HG03066 (cell line): ENCODE results near the gene MMP26.
A peak's percentile ranks its signal among the peaks of the same experiment; 100 is the strongest.

ENCODE experiments used
- ATAC-seq: cut with Tn5 transposase; IDR thresholded peaks from one replicate; pipeline ENCODE4 v1.9.1; 2021; ENCODE audit warnings: low read depth; ENCODE audit not compliant: unreplicated experiment

Gene MMP26

GRCh38 chr11:4704054-4704789 is at the start of gene MMP26:
Gene MMP26, plus strand, starts transcription at chr11:4704784.
- ATAC-seq: peak; percentile 53

DNA sequence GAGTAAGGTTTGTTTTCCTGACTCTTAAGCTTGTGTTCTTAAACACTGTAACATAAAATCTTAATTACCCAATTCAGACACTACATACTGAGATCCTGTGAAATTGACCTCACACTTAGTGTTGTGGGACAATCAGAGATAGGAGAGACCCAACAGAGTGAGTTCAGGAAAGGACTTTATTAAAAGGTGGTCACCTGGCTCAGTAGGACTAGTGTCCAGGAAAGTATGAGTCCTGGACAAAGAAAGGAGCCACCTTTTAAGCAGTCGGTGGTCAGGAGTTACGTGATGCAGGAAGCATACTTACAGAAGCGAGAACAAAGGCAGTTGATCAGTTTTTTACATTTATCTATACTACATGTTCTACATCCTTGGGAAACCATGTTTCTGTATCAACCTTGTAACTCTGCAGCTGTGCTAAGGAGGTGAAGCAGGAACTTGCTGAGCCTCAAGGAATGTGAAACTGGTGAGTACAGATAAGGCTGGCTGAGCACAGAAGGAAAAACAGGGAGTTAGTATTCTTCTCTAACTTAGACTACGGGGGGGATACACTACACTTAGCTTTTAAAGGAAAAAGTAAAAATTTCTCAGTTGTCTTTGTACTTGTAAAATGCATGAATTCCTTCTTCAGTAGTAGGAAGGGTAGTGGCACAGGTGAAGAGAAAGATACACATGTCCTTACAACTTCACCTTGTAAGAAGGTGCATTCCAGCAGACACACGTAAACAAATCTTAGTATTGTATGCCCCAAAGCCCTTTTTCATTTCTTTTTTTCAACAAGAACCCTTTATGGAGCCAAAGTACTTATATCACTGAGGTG is 45.7 kb upstream of the MMP26 start:
- no peak for ATAC-seq

GRCh38 chr11:4662876-4663275 is 41.7 kb upstream of the MMP26 start:
- no peak for ATAC-seq

DNA sequence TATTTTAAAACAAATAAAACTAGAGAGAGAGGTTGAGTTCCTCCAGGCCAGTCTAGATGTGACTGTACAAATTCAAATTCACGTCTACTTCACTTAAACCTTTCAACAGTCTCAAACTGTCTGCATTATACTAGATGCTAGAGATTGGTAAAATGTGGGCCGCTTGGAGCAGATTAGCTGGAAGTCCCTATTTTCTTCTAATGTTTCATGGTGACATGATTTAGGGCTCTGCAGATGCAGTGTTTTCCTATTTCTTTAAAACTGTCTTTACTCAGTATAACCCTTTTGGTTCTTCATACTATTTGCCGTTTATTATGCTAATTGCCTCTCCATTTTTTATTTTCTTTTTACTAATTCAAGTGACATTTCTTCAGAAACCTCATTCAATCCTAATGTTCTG is 40.4 kb upstream of the MMP26 start:
- ATAC-seq: no peak

- ATAC-seq: no peak
Measured at GRCh38 chr11:4664786-4665185, 39.8 kb upstream of the MMP26 start.

DNA sequence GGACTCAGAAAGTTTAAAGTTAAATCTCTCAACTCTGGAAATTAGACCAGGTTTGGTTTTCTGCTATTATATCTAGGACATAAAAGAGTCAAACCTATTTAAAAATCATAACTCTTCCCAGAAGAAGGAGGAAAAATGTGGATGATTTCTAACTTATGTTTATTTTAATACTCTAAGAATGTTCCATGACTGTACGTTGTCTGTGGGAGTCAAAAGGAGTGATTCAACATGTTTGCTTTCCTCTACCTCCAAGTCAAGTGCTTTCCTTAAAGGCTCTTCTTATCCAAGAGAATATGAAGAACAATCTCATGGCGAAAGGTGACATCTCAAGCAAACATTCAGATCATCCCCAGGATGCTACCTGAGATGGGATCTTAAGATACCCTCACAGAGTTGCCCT is 39.2 kb upstream of the MMP26 start:
- no peak for ATAC-seq

- ATAC-seq: no peak
Measured at GRCh38 chr11:4671741-4672140, 32.8 kb upstream of the MMP26 start.

DNA sequence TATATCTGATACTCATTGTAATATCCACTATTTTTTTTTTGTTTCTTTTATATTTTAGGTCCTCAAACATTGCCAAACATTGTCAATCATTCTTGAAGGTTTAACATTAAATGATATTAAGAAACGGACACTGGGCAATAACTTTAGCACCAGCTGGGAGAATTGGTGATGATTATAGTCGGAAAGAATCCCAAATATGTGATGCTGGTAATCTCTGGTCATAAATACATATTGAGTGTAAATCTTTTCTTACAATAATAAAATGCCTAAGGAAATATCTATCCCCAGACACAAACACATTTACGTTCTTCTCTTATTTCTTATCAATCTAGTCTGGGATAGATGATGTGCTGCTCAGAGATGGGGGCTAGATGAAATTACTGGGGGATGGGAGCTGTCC is 32.1 kb upstream of the MMP26 start:
- no peak for ATAC-seq

- ATAC-seq: no peak
Measured at GRCh38 chr11:4673781-4674180, 30.8 kb upstream of the MMP26 start.

DNA sequence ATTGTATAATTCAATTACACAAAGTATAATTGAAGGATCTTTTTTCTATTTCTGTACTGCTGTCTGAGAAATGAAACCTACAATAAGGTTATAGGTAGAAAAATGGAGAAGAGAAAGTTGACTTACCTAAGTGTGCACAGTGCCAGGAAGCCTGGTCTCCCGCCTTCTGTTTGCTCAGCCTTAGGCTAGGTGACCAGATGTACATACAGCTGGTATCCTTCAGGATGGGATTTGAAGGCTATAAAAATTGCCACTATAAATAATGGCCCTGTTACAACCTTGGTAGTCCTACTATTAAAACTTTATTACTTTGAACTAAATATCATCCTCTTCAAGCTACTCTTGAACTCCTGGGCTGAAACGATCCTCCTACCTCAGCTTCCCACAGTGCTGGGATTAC is 26.6 kb upstream of the MMP26 start:
- no peak for ATAC-seq

- ATAC-seq: no peak
Measured at GRCh38 chr11:4680341-4680740, 24.2 kb upstream of the MMP26 start.

- ATAC-seq: no peak
Measured at GRCh38 chr11:4682623-4683419, 21.8 kb upstream of the MMP26 start.

DNA sequence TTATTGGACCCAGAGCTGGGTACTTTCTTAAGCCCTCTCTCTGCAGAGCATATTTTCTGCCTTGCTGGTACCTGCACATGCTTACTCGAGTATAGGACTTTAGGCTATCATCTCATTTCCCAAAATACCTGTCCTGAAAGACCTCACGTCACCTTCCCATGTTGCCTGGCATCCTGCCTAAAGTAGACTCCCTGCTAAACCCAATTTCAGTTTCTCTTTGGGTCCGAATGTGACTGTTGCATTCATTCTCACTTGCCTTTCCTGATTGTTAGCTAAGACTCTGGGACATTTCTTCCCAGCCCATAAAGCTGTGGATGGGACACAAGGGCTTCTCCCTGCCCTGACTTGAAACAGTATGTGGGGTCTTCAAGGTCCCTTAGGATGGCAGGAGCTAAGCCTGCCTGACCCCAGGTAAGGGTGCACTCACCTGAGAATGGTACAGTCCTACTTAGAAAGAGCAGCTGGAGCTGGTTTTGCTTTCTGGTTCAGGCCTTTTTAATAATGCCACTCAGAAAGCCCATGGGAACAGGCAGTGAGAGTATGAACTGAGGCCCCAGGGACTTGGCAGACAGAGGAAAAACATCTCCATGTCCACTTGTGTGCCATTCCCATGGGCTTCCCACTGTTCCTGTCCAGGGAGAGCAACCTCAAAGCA is 19.8 kb upstream of the MMP26 start:
- ATAC-seq: no peak

- no peak for ATAC-seq
Measured at GRCh38 chr11:4695442-4695841, 9.1 kb upstream of the MMP26 start.

- no peak for ATAC-seq
Measured at GRCh38 chr11:4697585-4697984, 7.0 kb upstream of the MMP26 start, which contains the start of gene OR51E2. Gene OR51E2, minus strand, starts transcription at chr11:4697853. Its CDS starts 15,142 bp downstream, at chr11:4682711.

DNA sequence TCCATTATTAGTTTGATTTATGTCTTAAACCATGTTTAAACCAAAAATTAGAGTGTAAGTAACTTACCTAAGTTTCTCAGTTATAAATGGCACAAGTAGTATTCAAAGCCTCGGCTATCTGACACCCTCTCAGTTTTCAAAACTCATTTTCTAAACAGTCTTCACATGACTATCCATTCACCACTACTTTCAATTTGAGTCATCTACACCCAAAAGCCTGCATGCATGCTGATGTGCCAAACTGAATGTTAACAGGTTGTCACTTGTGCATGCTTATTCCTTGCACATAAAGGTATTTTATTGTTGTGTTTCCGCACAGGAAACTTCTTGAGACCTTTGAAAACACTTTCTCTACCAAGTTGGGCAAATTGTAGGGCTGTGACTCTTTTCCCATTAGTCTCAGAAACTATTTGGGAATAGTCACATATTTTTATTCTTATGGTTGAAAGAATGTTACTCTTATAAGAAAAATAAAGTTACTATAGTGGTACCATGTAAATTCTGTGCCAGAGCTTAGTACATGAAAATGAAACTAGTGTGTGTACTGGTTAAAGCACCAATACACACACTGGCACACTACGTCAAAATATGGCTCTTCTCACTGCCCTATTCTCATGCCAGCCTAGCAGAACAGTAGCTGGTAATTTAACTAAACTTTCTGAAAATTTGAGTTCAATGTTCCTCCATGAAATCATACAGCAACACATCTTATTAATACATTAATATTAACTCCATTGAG is 4.7 kb upstream of the MMP26 start:
- ATAC-seq: peak; percentile 82

- ATAC-seq: no peak
Measured at GRCh38 chr11:4700436-4700820, 4.2 kb upstream of the MMP26 start.

DNA sequence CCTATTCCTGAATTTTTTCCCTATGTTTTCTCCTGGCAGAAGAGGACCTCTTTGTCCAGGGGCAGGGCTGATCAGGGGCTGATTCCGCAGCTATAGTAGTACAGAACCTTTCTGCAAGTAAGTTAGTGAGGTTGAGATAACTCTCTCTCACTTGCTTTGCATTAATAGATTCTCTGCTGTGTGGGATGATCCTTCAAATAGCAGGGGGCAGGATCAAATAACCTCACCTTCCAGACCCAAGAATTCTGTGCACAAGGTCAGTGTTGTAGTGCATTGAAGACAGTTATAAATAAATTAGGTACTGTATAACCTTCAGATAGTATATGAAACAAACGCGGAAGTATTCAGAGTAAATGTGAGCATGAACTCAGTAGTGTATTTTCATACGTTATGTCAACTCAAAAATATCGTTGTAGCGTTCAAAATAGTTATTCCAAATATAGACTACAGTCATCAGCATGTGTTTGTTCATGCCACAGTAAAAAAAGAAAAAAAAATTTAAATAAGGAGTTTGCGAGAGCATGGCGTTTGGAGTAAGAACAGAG is 278 bp downstream of the MMP26 start:
- no peak for ATAC-seq

DNA sequence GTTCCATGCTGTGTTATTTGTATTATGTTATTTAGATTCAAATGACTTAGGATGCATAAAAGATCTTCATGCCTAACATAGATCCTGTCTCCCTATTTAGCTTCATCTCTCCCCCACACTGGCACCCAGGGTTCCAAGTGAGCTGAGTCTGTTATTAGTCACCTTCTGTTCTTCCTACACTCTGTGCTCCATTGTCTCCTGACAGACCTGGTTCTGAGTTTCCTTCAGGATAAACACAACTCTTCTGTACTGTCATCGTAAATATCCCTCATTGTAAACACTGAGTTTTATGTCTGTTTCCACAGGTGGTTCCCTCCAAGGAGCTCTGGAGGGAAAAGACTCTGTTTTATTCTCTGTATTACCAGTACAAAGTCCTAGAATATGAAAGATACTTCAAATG is 8.7 kb downstream of the MMP26 start:
- ATAC-seq: no peak

DNA sequence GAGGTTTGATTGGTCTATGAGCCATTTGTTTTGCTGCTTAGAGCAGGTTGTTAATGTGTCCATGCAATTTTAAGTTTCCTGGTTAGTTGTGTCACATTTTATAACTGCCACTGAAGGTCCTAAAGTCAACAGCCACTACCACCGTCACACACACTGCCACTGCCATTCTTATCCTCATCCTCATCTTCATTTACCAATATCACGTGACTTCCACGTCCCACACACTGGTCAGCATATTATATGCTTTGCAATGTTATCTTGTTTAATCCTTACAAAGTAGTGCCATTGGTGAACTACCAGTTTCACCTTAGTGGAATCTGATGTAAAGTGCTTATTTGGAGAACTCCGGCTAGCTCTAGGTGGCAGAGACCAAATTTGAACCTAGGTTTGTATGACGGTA is 9.7 kb downstream of the MMP26 start:
- ATAC-seq: no peak
